ENCODE measurements around the gene CASP8. TPM values are rescaled to one million over a fixed set of nuclear protein-coding genes. Genes with fewer than 3 reads are reported as not detected.

The CASP8 gene
- total RNA-seq, 1 donor from 2014 or later: not detected

GRCh38 chr2:201329409-201329808 lies 69.1 kb downstream of the CASP8 start:
- TF ChIP-seq CTCF (IDR thresholded peaks at IDR 0.05; ENCODE audit: partially characterized antibody, unreplicated experiment): no peak
- no peaks in the 10 kb centered on the region for H3K27me3 Mint-ChIP-seq (ENCODE audit: unreplicated experiment)
- H3K4me1 Mint-ChIP-seq (ENCODE audit: low read depth, unreplicated experiment): no peaks in the 10 kb centered on the region
- no peaks in the 10 kb centered on the region for H3K9me3 Mint-ChIP-seq (ENCODE audit: unreplicated experiment)
- no peak for DNase-seq
- no peak overlapping the region for H3K27ac Mint-ChIP-seq (ENCODE audit: unreplicated experiment)
- H3K4me3 Mint-ChIP-seq (ENCODE audit: unreplicated experiment): no peak overlapping the region
- H3K36me3 Mint-ChIP-seq (ENCODE audit: unreplicated experiment): peaks cover 10% of the 10 kb centered on the region

Other genes starting within 250 kb of the CASP8 start
- 32.8 TPM for gene HYCC2, start 188.9 kb upstream of the CASP8 start, total RNA-seq (ENCODE audit: unreplicated experiment)
- 93.9 TPM for gene NDUFB3, start 188.5 kb upstream of the CASP8 start, total RNA-seq (ENCODE audit: unreplicated experiment)
- gene CFLAR, start 144.4 kb upstream of the CASP8 start, total RNA-seq (ENCODE audit: unreplicated experiment): 88.0 TPM
- gene CASP10, start 77.4 kb upstream of the CASP8 start, total RNA-seq (ENCODE audit: unreplicated experiment): not detected
- gene FLACC1, start 96.8 kb downstream of the CASP8 start, total RNA-seq (ENCODE audit: unreplicated experiment): 1.2 TPM
- gene TRAK2, start 190.9 kb downstream of the CASP8 start, total RNA-seq (ENCODE audit: unreplicated experiment): 58.9 TPM
- gene STRADB, start 191.2 kb downstream of the CASP8 start, total RNA-seq (ENCODE audit: unreplicated experiment): 40.5 TPM